HG03066 (cell line): Measurements from ENCODE around the gene PIGW.
"Not testable (repeated sequence)": the region's sequence is repeated elsewhere in the genome, so short reads cannot be mapped to it uniquely, and the experiment has no call there.

Experiments used
- ATAC-seq: cut with Tn5 transposase; IDR thresholded peaks from one replicate; pipeline ENCODE4 v1.9.1; 2021; ENCODE audit warnings: low read depth; ENCODE audit not compliant: unreplicated experiment

Gene PIGW

DNA sequence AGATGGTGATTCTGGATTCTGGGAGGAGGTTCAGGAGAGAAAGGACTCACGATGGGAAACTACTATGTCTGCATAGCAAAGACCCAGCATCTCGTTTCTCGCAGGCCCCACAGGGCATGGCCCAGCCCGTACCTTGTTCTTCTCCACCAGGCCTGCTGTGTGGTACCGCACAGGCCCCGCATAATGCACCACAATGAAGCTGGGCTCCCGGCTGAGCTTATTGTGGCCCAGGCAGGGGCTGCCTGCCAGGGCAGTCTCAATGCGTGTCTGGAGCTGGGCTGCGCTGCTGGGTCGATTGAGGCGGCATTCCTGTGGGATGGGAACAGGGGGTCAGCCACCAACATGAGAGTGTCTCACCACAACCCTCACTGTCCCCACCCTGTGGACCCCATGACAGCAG is 28.0 kb upstream of the PIGW start:
- ATAC-seq: no peak

DNA sequence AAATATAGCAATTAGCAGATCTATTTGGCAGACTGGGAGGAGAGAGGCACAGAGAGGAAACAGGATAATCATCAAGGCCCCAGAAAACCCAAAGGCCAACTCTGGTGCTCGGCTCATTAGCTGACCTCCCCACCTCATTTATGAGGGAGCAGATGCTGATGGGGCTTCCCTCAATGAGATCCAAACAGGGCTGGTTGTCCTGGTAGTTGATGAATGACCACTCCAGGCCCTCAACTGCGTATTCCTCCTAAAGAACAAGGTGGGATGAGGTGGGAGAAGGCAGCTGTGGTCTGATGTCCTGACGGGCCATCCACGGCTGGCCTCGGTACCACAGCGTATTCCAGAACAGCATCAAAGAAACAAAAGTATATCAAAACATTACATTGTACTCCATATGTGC is 27.5 kb upstream of the PIGW start:
- ATAC-seq: no peak

DNA sequence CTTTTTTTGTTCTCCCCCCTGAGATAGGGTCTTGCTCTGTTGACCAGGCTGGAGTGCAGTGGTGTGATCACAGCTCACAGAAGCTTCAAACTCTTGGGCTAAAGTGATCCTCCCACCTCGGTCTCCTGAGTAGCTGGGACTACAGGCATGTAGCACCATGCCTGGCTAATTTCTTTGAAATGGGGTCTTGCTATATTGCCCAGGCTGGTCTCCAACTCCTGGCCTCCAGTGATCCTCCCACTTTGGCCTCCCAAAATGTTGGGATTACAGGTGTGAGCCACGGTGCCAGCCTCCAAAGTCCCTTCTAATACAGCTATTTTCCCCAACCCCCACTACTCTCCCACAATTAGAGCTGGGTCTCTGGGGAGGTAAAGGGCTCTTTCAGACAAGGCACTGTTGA is 26.3 kb upstream of the PIGW start:
- ATAC-seq: not testable (repeated sequence)

DNA sequence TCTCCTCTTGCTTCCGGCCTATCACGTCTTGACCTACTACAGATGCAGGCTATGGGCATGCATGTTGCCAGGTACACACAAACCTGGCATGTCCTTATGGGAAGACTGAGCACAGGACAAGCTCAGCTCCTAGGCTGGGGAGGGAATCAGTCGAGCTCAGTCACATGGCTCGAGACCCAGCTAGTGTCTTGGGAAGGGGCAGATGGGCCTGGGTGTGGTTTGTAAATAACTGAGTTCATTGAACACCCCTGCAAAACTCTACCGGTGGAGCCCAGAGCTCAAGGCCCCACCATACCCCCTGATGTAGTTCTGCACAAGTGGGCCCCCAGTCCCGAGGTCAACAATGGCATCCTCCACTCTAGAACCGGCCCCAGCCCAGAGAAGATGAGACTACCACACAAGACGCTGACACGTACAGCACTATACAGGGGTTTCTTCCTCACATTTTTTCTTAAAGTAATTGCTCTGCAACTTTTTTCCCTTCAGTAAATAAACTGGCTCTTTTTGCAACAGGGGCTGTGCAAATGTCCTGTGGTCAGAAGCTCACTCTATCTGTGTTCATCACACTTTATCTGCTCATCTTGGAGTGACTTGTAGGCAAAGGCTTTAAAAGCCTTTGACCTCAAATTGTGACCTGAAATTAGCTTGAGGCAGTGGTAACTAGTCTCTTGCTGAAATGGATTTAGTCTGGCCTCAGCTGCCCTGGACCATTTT is 25.4 kb upstream of the PIGW start:
- no peak for ATAC-seq

GRCh38 chr17:36510636-36511035 is 24.2 kb upstream of the PIGW start:
- ATAC-seq: no peak

GRCh38 chr17:36511216-36511615 is 23.6 kb upstream of the PIGW start:
- ATAC-seq: no peak

- ATAC-seq: no peak
Observed at GRCh38 chr17:36512641-36513040, 22.1 kb upstream of the PIGW start.

DNA sequence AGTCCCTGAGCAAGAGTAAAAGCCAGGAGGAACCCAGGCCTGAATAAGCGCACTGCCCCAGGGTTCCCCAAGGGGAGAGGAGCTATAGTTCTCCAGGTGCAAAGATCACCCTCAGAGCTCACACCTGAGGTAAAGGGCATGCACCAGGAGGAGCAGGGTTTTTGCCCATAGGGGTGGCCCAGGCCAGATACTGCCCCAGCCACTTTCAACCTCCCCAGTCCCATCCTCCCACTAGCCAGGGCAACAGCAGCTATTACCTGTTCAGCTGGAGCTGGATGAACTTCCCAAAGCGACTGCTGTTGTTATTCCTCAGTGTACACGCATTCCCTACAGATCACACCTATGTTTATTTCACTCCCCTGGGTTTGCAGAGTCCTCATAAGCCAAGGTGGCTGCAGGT is 19.9 kb upstream of the PIGW start:
- ATAC-seq: no peak

DNA sequence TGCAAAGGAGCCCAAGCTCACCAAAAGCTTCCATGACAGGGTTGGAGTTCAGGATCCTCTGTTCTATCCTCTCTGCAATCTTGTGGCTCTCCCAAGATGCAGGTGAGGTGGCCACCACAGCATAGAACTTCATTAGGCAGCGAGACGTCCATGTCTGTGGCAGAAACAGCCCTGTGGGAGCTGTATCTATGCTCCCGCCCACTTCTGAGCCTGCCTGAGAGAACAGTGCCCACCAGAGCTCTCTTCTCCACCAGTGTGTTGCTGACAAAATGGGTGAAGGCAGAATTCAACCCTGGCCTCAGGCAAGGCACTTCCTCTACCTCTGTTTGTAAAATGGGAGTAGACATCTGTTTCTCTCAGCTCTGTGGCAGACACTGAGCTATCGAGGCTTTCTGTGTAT is 18.9 kb upstream of the PIGW start:
- ATAC-seq: no peak

DNA sequence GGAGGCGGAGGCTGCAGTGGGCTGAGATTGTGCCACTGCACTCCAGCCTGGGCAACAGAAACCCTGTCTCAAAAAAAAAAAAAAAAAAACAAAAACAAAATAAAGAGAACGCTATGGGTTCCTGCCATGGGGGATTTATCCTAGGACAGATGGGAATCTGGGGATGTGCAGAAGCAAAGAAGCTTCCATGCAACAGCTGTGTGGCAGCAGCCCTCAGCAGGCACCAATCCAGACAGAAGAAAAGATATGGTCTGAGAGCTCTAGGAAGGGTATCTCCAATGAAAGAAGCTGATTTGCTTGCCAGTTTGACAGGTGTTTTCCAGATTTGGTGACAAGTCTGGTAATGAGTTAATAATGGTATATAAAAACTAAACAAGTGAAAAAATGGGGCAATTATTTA is 11.7 kb upstream of the PIGW start:
- ATAC-seq: no peak

GRCh38 chr17:36524428-36524876 is 10.3 kb upstream of the PIGW start:
- ATAC-seq: no peak

GRCh38 chr17:36525113-36525512 is 9.7 kb upstream of the PIGW start:
- ATAC-seq: no peak

DNA sequence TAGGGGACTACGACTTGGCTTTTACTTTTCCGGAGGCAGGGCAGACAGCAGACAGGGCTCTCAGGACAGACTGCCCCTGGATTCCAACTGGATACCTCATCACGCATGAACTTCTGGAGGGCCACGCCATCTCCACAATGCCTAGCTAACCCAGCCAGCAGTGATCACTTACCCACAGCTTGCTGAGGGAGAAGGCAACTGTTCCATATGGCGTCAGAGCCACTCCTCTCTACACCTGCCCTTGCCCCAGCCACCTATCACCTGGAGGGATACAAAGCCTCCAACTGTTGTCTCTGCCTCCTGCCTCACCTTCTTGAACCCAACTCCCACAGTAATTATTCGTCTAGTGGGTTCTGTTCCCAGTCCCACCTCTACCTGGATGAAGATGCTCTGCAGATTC is 8.9 kb upstream of the PIGW start:
- ATAC-seq: no peak

DNA sequence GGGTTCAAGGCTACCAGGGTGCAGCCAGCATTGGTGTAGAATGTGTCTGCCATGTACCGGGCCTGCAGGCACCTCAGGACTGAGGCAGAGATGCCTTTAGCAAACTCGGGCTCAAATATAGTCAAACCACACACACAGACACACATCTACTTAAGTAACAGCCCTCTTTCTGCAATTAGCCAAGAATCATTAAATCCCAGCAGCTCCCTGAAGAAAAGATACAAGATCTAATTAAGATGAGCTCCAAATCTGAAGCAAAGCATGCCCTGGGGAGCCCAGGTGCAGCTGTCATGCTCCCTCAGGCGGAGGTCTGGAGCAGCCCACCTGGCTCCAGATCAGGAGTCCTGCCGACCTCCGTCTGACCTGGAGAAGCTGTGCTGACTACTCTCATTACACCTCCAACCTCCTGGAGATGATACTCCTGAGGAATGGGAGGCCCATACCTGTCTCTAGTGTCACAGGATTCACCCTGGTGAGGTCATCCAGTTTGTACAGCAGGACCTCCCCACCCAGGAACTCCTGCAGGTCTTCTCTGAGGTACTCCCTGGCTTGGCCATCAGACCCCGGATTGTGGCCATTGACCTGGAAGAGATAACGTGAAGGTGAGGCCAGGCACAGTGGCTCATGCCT is 7.1 kb upstream of the PIGW start:
- no peak for ATAC-seq

- ATAC-seq: no peak
Observed at GRCh38 chr17:36529121-36529520, 5.7 kb upstream of the PIGW start.

DNA sequence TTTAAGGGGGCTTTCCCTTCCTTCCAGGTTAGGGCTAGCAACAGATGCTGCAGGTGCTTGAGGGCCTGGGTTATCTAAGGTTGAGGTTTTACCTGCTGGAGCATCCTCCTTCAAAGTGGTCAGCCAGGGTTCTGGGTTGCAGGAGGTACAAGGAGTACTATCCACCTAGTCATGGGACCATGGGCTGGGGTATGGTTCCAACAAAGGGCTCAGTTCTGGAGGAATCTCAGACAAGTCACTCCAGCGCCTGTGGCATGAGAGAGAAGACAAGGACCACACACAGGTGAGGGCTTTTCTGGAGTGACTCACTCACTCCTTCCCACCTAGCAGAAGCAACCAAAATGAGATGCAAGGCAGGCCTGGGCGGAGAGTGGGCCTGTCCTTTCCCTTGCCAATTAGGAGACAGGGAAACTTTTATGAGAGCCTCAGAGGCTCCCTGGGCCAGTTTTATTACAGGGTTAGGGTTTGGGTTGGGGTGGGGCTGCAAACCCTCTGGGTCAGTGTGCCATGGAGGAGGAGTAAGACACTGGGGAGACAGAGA is 2.3 kb upstream of the PIGW start:
- no peak for ATAC-seq

DNA sequence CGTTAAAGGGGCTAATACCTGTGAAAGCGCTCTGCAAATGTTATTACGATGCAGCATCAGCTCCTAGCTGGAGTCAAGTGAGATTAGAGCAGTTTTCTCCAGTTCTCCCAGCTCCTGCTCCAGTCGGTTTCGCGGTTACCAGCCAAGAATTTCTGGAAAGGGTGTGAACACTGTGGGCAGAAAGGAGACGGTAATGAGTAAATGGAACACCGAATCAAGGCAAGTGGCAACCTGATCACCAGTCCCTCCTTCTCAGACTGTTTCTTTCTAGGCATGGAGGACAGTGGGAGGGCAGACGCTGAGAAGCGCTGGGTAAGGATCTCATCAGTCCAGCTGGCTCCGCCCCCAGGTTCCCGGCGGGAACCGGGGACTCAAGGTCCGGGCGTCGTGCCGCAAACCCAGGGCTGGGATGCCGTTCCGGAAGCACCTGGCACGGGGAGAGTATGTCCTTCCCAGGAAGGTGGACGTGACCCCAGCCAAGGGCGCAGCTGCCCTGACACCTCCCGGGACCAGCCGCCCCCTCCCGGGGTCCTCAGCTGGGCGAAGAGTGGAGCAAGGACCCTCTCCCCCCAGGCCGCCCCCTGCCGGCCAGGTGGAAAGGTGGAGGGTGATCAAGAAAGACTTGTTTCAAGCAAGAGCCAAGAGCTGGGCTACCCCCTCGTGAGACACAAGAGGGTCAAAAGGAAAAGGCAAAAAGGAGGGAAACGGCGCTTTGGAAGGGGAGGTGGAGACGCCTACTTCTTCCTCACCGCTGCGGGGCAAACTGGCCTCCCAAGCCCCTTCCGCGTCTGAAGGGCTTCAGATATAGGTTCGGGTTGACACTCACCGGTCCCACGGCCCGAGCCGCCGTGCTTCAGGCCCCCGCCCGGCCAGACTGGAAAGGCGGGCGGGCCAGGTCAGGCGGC is 600 bp upstream of the PIGW start:
- peak; percentile 42 for ATAC-seq

DNA sequence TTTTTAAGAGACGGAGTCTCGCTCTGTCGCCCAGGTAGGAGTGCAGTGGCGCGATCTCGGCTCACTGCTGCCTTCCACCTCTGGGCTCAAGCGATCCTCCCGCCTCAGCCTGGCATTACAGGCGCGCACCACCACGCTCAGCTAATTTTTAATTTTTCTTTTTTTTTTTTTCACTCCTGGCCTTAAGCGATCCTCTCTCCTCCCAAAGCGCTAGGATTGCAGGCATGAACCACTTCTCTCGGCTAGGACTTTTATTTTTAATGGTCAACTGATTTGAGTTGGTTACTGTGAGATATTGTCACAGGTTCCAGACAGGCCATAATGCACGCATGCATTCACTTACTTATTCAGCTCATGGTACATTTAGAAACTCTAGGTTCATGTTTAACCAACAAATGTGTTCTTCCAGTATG is 888 bp downstream of the PIGW start:
- ATAC-seq: no peak

DNA sequence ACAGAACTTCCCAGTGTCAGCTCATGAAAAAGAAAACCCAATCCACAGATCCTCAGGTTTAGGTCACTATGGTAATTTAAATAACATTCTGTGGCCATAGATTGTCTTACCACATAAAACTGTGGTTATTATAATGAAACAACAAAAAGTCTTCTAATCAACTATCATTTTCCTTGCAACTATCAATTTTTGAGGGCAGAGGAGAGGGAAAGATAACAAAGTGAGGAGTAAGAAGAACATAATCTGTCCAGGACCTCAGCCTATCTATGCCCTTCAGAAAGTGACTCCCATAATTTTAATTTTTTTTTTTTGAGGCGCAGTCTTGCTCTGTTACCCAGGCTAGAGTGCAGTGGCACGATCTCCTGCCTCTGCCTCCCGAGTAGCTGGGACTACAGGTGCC is 5.9 kb downstream of the PIGW start:
- no peak for ATAC-seq

DNA sequence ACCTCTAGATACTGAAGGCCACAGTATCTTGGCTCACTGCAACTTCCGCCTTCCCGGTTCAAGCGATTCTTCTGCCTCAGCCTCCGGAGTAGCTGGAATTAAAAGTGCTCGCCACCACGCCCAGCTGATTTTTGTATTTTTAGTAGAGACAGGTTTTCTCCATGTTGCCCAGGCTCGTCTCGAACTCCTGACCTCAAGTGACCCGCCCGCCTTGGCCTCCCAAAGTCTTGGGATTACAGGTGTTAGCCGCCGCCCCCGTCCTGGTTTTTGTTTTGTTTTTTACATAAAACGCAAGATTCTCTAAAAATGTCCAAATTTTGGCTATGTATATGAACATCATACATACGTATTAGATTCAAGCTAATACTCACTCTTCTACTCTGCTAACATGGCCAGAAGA is 8.0 kb downstream of the PIGW start:
- ATAC-seq: no peak

- ATAC-seq: no peak
Observed at GRCh38 chr17:36544044-36544306, 9.2 kb downstream of the PIGW start.
